Endothelial cell of umbilical vein (primary cell): ENCODE results near the gene CCDC85B. TPM values are rescaled to one million over a fixed set of nuclear protein-coding genes. Genes with fewer than 3 reads are reported as not detected.

Source experiments
- BruUV-seq: library from RNA; stranded (reverse); fragments of 400-500 nt; replicated peaks from 2 replicates; lab custom pipeline; 2021; lab: Mats Ljungman, UMichigan
- CTCF ChIA-PET: fragments of 300-600, 350-600 bp; sonication (Branson Sonifier 250); formaldehyde crosslinking; loops from one replicate; lab custom pipeline; 2021; ENCODE audit warnings: antibody characterized with exemption, inconsistent platforms; lab: Charles Lee
- POLR2A ChIA-PET: fragments of 300-600, 350-600 bp; sonication (Branson Sonifier 250); formaldehyde crosslinking; loops from one replicate; lab custom pipeline; 2021; ENCODE audit warnings: antibody characterized with exemption, inconsistent platforms; lab: Charles Lee
- DNase-seq: peaks from one replicate; pipeline ENCODE4 v3.0.0-alpha.2; 2011; ENCODE audit warnings: low read depth, low spot score
- FAIRE-seq: peaks from 2 replicates; lab custom pipeline; 2011; peaks lifted over from hg19 to GRCh38; lab: Jason Lieb, UNC
- H2AFZ ChIP-seq: 2 replicates; pipeline ENCODE4 v1.6.0; 2012; ENCODE audit warnings: low read depth, low read length, control low read depth, inconsistent platforms
- H3K27ac ChIP-seq: 2 replicates; pipeline ENCODE4 v1.5.1; 2011; ENCODE audit warnings: low read depth, mild to moderate bottlenecking, control low read depth, low read length, moderate library complexity; ENCODE audit not compliant: insufficient read depth
- H3K27me3 ChIP-seq, 2 experiments: 2 replicates each; pipeline versions ENCODE4 v1.6.0 to v1.6.1; 2011; ENCODE audit warnings: low read length in 2 of 2, mixed read lengths in 1 of 2; ENCODE audit not compliant: control insufficient read depth in 2 of 2, insufficient read depth in 2 of 2
- H3K36me3 ChIP-seq, 2 experiments: 2 replicates in 1 of 2; 3 replicates in 1 of 2; pipeline ENCODE4 v1.5.1; 2011; ENCODE audit warnings: low read length in 2 of 2, mild to moderate bottlenecking in 1 of 2, moderate library complexity in 1 of 2; ENCODE audit not compliant: control insufficient read depth in 2 of 2, insufficient read depth in 2 of 2; ENCODE audit errors: extremely low read depth in 1 of 2
- H3K4me1 ChIP-seq: 3 replicates; pipeline ENCODE4 v1.5.1; 2011; ENCODE audit warnings: mild to moderate bottlenecking, low read length; ENCODE audit not compliant: control insufficient read depth, insufficient read depth; ENCODE audit errors: extremely low read depth
- H3K4me2 ChIP-seq: 2 replicates; pipeline ENCODE4 v1.6.1; 2011; ENCODE audit warnings: low read length, control low read depth, mixed read lengths; ENCODE audit not compliant: insufficient read depth
- H3K4me3 ChIP-seq, 3 experiments: fragments of 200-600 bp in 1 of 3; sonication (generic), shearing (Covaris generic) in 1 of 3; replicated peaks in 1 of 3; 2 replicates each; pipeline ENCODE4 v1.5.1; 2011 to 2016; ENCODE audit warnings: control low read depth in 3 of 3, low read length in 3 of 3, mild to moderate bottlenecking in 2 of 3, inconsistent platforms in 1 of 3, low read depth in 1 of 3, moderate library complexity in 1 of 3; ENCODE audit not compliant: insufficient read depth in 1 of 3
- H3K79me2 ChIP-seq: 2 replicates; pipeline ENCODE4 v1.6.0; 2012; ENCODE audit warnings: low read length, inconsistent platforms; ENCODE audit not compliant: control insufficient read depth, insufficient read depth
- H3K9ac ChIP-seq: replicated peaks from 2 replicates; pipeline ENCODE3; 2011; ENCODE audit warnings: low read length, control low read depth; ENCODE audit not compliant: insufficient read depth; ENCODE audit errors: extremely low read depth
- H3K9me1 ChIP-seq: replicated peaks from 3 replicates; pipeline ENCODE4 v1.6.0; 2011; ENCODE audit warnings: mild to moderate bottlenecking, low read length; ENCODE audit not compliant: control insufficient read depth, insufficient read depth; ENCODE audit errors: extremely low read depth
- H3K9me3 ChIP-seq: replicated peaks from 2 replicates; pipeline ENCODE4 v1.5.1; 2012; ENCODE audit warnings: low read length, inconsistent platforms; ENCODE audit not compliant: control insufficient read depth, insufficient read depth
- H4K20me1 ChIP-seq: replicated peaks from 2 replicates; pipeline ENCODE3; 2011; ENCODE audit warnings: mild to moderate bottlenecking, low read length; ENCODE audit not compliant: control insufficient read depth, insufficient read depth; ENCODE audit errors: extremely low read depth
- EZH2 ChIP-seq: IDR thresholded peaks from 2 replicates; pipeline ENCODE4 v1.6.1; 2012; ENCODE audit warnings: borderline replicate concordance, low read depth, mild to moderate bottlenecking, moderate library complexity, low read length, inconsistent platforms; ENCODE audit not compliant: severe bottlenecking
- FOS ChIP-seq: IDR thresholded peaks from 2 replicates; pipeline ENCODE4 v1.6.1; 2011; ENCODE audit warnings: mild to moderate bottlenecking, low read length, moderate library complexity, borderline replicate concordance; ENCODE audit not compliant: insufficient read depth
- GATA2 ChIP-seq: IDR thresholded peaks from 2 replicates; pipeline ENCODE4 v1.7.0; 2011; ENCODE audit warnings: low read depth, mild to moderate bottlenecking, moderate library complexity, mixed read lengths, low read length; ENCODE audit not compliant: insufficient read length, insufficient read depth
- JUN ChIP-seq: IDR thresholded peaks from 2 replicates; pipeline ENCODE4 v1.6.1; 2011; ENCODE audit warnings: borderline replicate concordance, low read depth; ENCODE audit not compliant: insufficient read length, insufficient read depth
- MAX ChIP-seq: IDR thresholded peaks from 2 replicates; pipeline ENCODE4 v1.6.1; 2011; ENCODE audit not compliant: insufficient read depth, insufficient read length
- MYC ChIP-seq: IDR thresholded peaks from one replicate; pipeline ENCODE4 v1.6.1; 2011; ENCODE audit warnings: mild to moderate bottlenecking, low read depth, low read length
- POLR2A ChIP-seq: IDR thresholded peaks from 2 replicates; pipeline ENCODE4 v1.6.1; 2012; ENCODE audit warnings: low read depth, mild to moderate bottlenecking, control low read depth, low read length
- POLR2AphosphoS5 ChIP-seq: IDR thresholded peaks from 2 replicates; pipeline ENCODE4 v1.6.1; 2012; ENCODE audit warnings: low read depth, mild to moderate bottlenecking, control low read depth, low read length, moderate library complexity; ENCODE audit not compliant: insufficient read depth
- dilution Hi-C: fragments of 300-500 bp; cut with MboI; formaldehyde crosslinking; loops from one replicate; pipeline ENCODE4 v1.15.0; 2019; ENCODE audit warnings: low sequenced_read_pairs; ENCODE audit not compliant: extremely low pct_ligation_motif_present
- intact Hi-C: fragments of 100-400 bp; cut with micrococcal nuclease; formaldehyde crosslinking; loops from one replicate; pipeline ENCODE4 v1.10.0; 2022
- polyA plus RNA-seq, 4 experiments: library from polyadenylated mRNA; depleted of rRNA in 3 of 4; stranded (reverse) in 3 of 4; unstranded in 1 of 4; fragments of >200 nt; gene quantifications; 2 replicates each; pipeline versions ENCODE4 v1.2.1 to v1.2.3, GENCODE V29; 2011 to 2012; ENCODE audit warnings: missing spikeins in 1 of 4
- total RNA-seq: library from RNA; stranded (reverse); gene quantifications from 2 replicates; pipeline ENCODE4 v1.2.3, GENCODE V29; 2021
- TF ChIP-seq, protein P1 (sequence below), 2 donors: IDR thresholded peaks; 1 replicate in 1 of 2; 2 replicates in 1 of 2; pipeline ENCODE4 v1.5.1; 2011; ENCODE audit warnings: low read length in 2 of 2, mild to moderate bottlenecking in 2 of 2, moderate library complexity in 2 of 2, control low read depth in 1 of 2, inconsistent platforms in 1 of 2, low read depth in 1 of 2; ENCODE audit not compliant: insufficient read depth in 1 of 2; ENCODE audit errors: extremely low read depth in 1 of 2

CCDC85B gene
- total and polyA plus RNA-seq, 2 donors (not counting 3 experiments of a cell fraction or from before 2014, with no cell fraction given), result 105 to 107 TPM

- Histone ChIP-seq H3K9me1 (no peaks in the 10 kb centered on the region), H4K20me1 (no peaks in the 10 kb centered on the region), H3K27me3 (no peaks in the 10 kb centered on the region), H3K4me3 (peak overlapping the region in 1 of 3 experiments; percentile 5), H3K9me3 (no peaks in the 10 kb centered on the region), H3K27ac (peak overlapping the region; percentile 92), H2AFZ (no peak overlapping the region), H3K9ac (peak overlapping the region; percentile 71), H3K36me3 (no peaks in the 10 kb centered on the region), H3K79me2 (peaks cover 37% of the 10 kb centered on the region), H3K4me2 (peak overlapping the region; percentile 69), H3K4me1 (peaks cover 71% of the 10 kb centered on the region)
- POLR2A ChIA-PET, result interaction anchor here (1.1 to 2.0 kb wide), 4 partner anchors 17 to 26 kb away, joined by 4 to 28 read pairs (median 12); partner anchors contain the start of genes CCDC85B, FIBP and FOSL1
- intact Hi-C loops (loop anchor here (1.0 to 5.0 kb wide), 3 partner anchors 16 to 136 kb away; partner anchors contain the start of genes FIBP, FOSL1 and SF3B2), dilution Hi-C loops (no loop called here)
- peak; percentile 94 for DNase-seq
- peak; percentile 99 for TF ChIP-seq POLR2AphosphoS5
- TF ChIP-seq GATA2, result no peak
- no peak for TF ChIP-seq MAX
- TF ChIP-seq POLR2A, result peak; percentile 72
- TF ChIP-seq, protein P1, sequence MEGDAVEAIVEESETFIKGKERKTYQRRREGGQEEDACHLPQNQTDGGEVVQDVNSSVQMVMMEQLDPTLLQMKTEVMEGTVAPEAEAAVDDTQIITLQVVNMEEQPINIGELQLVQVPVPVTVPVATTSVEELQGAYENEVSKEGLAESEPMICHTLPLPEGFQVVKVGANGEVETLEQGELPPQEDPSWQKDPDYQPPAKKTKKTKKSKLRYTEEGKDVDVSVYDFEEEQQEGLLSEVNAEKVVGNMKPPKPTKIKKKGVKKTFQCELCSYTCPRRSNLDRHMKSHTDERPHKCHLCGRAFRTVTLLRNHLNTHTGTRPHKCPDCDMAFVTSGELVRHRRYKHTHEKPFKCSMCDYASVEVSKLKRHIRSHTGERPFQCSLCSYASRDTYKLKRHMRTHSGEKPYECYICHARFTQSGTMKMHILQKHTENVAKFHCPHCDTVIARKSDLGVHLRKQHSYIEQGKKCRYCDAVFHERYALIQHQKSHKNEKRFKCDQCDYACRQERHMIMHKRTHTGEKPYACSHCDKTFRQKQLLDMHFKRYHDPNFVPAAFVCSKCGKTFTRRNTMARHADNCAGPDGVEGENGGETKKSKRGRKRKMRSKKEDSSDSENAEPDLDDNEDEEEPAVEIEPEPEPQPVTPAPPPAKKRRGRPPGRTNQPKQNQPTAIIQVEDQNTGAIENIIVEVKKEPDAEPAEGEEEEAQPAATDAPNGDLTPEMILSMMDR (IDR thresholded peaks at IDR 0.05; ENCODE audit: extremely low read depth in 1 of 2, insufficient read depth in 1 of 2, low read depth in 1 of 2, low read length in 2 of 2), result no peak
- no peak for TF ChIP-seq EZH2
- TF ChIP-seq FOS, result peak; percentile 100
- peak; percentile 97 for TF ChIP-seq JUN
- peak; percentile 21 for TF ChIP-seq MYC
- CTCF ChIA-PET, result interaction anchor here (0.7 to 4.9 kb wide), 11 partner anchors 8 to 136 kb away, joined by 3 to 73 read pairs (median 4); partner anchors contain the start of genes CCDC85B, FIBP and FOSL1
- no TSS peak for BruUV-seq
- peak; percentile 100 for FAIRE-seq
These were observed 25.4 kb downstream of the CCDC85B start for GRCh38 chr11:65915821-65916251.
